Retinal pigment epithelial cell (primary cell): ENCODE results near the gene USP34.
"Not testable (repeated sequence)": the region's sequence is repeated elsewhere in the genome, so short reads cannot be mapped to it uniquely, and the experiment has no call there.

Experiments
- DNase-seq: peaks from one replicate; pipeline ENCODE4 v3.0.0-alpha.2; 2010; ENCODE audit warnings: low read depth
- H3K4me3 ChIP-seq: 2 replicates; pipeline ENCODE4 v1.5.1; 2011; ENCODE audit warnings: mild to moderate bottlenecking, low read length, control low read depth, moderate library complexity
- CTCF ChIP-seq: conservative IDR thresholded peaks from 2 replicates; pipeline ENCODE4 v1.5.1; 2011; ENCODE audit warnings: low read depth, low read length, control low read depth, inconsistent platforms

USP34 gene

GRCh38 chr2:61456070-61456745 is 14.7 kb downstream of the USP34 start:
- H3K4me3 ChIP-seq, result no peak overlapping the region
- DNase-seq, result no peak
- no peak for TF ChIP-seq CTCF

DNA sequence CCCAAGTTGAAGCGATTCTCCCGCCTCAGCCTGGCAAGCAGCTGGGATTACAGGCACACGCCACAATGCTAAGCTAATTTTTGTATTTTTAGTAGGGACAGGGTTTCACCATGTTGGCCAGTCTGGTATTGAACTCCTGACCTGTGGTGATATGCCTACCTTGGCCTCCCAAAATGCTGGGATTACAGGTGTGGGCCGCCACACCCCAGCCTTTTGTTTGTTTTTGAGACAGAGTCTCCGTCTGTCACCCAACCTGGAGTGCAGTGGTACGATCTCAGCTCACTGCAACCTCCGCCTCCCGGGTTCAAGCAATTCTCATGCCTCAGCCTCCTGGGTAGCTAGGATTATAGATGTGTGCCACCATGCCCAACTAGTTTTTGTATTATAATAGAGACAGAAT is 15.9 kb downstream of the USP34 start:
- DNase-seq, H3K4me3 ChIP-seq: not testable (repeated sequence)

DNA sequence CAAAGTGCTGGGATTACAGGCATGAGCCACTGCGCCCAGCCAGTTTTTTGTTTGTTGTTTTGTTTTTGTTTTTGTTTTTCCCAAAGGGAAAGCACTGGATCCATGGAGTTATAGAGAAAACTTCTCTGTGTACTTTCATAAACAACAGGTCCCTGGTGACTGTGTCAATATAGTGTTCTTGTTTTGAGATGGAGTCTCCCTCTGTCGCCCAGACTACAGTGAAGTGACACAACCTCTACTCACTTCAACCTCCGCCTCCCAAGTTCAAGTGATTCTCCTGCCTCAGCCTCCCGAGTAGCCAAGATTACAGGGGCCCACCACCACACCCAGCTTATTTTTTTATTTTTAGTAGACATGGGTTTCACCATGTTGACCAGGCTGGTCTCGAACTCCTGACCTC is 16.5 kb downstream of the USP34 start:
- no peak overlapping the region for H3K4me3 ChIP-seq
- TF ChIP-seq CTCF, result no peak
- no peak for DNase-seq

DNA sequence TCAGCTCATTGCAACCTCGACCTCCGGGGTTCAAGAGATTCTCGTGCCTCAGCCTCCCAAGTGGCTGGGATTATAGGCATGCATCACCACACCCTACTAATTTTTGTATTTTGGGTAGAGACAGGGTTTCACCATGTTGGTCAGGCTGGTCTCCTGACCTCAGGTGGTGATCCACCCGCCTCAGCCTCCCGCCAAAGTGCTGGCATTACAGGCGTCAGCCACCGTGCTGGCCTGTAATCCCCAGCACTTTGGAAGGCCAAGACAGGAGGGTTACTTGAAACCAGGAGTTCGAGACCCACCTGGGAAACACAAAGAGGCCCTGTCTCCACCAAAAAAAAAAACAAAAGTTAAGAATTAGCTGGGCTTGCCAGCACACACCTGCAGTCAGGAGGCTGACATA is 18.5 kb downstream of the USP34 start:
- no peak overlapping the region for H3K4me3 ChIP-seq
- DNase-seq, result no peak
- TF ChIP-seq CTCF, result no peak

DNA sequence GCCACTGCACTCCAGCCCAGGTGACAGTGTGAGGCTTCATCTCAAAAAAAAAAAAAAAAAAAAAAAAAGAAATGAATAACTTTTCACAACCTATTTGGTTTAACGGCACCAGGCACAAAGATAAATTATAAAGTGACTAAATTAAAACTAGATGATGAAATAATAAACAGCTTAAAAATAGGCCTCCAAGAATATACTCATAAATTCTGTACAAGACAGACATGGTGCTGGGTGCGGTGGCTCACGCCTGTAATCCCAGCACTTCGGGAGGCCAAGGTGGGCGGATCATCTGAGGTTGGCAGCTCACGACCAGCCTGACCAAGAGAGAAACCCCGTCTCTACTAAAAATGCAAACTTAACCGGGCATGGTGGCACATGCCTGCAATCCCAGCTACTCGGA is 19.7 kb downstream of the USP34 start:
- H3K4me3 ChIP-seq, result no peak overlapping the region
- DNase-seq, result no peak
- TF ChIP-seq CTCF, result no peak

DNA sequence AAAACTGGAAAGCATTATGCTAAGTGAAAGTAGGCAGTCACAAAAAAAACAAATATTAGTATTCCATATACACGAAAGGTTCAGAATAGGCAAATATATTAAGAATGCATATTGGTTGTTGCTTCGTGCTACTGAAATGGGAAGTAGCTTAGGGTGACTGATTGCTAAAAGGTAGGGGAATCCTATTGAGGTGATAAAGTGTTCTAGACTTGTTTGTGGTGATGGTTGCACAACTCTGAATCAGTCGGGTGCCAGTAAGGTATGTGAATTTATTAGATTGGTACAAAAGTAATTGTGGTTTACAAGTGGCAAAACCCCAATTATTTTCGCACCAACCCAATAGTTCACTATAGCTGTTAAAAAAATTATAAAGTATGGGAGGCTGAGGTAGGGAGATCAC is 20.7 kb downstream of the USP34 start:
- no peak for DNase-seq
- H3K4me3 ChIP-seq, result no peak overlapping the region
- TF ChIP-seq CTCF, result no peak

- DNase-seq, result no peak
- H3K4me3 ChIP-seq, result no peak overlapping the region
- TF ChIP-seq CTCF, result no peak
Measured at GRCh38 chr2:61448229-61448628, 22.7 kb downstream of the USP34 start.

GRCh38 chr2:61446971-61447370 is 23.9 kb downstream of the USP34 start:
- H3K4me3 ChIP-seq, DNase-seq: not testable (repeated sequence)
